Neural cell (in vitro differentiated cells): ENCODE measurements around the gene TNFRSF8. TPM values are rescaled to one million over a fixed set of nuclear protein-coding genes. Genes with fewer than 3 reads are reported as not detected.

ENCODE experiments used
- H2AFZ ChIP-seq: fragments of 200-600, 300-800 bp; sonication (generic), shearing (Covaris generic); 2 replicates; pipeline ENCODE4 v1.6.0; 2014; ENCODE audit warnings: low read depth, mild to moderate bottlenecking, antibody characterized with exemption, low read length, moderate library complexity
- H3F3A ChIP-seq: fragments of 200-600 bp; shearing (Covaris generic); 2 replicates; pipeline ENCODE4 v1.6.1; 2016; ENCODE audit warnings: mild to moderate bottlenecking, moderate library complexity, mixed read lengths, antibody characterized with exemption, low read length; ENCODE audit not compliant: insufficient read depth, poor library complexity, severe bottlenecking
- H3K27ac ChIP-seq: fragments of 200-600, 300-800 bp; sonication (generic), shearing (Covaris generic); 2 replicates; pipeline ENCODE4 v1.5.1; 2014; ENCODE audit warnings: mild to moderate bottlenecking, low read length, moderate library complexity
- H3K27me3 ChIP-seq: fragments of 300-800, 200-600 bp; sonication (generic), shearing (Covaris generic); 2 replicates; pipeline ENCODE4 v1.6.0; 2014; ENCODE audit warnings: mild to moderate bottlenecking, low read depth, low read length, moderate library complexity; ENCODE audit not compliant: insufficient read depth
- H3K36me3 ChIP-seq: fragments of 300-800, 200-600 bp; sonication (generic), shearing (Covaris generic); 2 replicates; pipeline ENCODE4 v1.5.1; 2014; ENCODE audit warnings: mild to moderate bottlenecking, antibody characterized with exemption, low read length, moderate library complexity; ENCODE audit not compliant: insufficient read depth
- H3K4me2 ChIP-seq: fragments of 300-800, 200-600 bp; sonication (generic), shearing (Covaris generic); 2 replicates; pipeline ENCODE4 v1.6.0; 2014; ENCODE audit warnings: mild to moderate bottlenecking, low read length
- H3K4me3 ChIP-seq: fragments of 300-800, 200-600 bp; sonication (generic), shearing (Covaris generic); 2 replicates; pipeline ENCODE4 v1.5.1; 2014; ENCODE audit warnings: mild to moderate bottlenecking, low read length, moderate library complexity
- H3K79me2 ChIP-seq: fragments of 200-600 bp; shearing (Covaris generic); replicated peaks from 2 replicates; pipeline ENCODE4 v1.6.0; 2014; ENCODE audit warnings: mild to moderate bottlenecking, low read length, moderate library complexity; ENCODE audit not compliant: insufficient read depth
- H3K9ac ChIP-seq: fragments of 300-800, 200-600 bp; sonication (generic), shearing (Covaris generic); 2 replicates; pipeline ENCODE4 v1.6.1; 2016; ENCODE audit warnings: mild to moderate bottlenecking, low read length, mixed read lengths
- H3K9me2 ChIP-seq: fragments of 200-600 bp; shearing (Covaris generic); 2 replicates; pipeline ENCODE4 v1.6.1; 2016; ENCODE audit warnings: mild to moderate bottlenecking, low read length, mixed read lengths; ENCODE audit not compliant: insufficient read depth
- H3K9me3 ChIP-seq: fragments of 200-600, 300-800 bp; sonication (generic), shearing (Covaris generic); 2 replicates; pipeline ENCODE4 v1.6.1; 2016; ENCODE audit warnings: mild to moderate bottlenecking, mixed run types, low read length, moderate library complexity, mixed read lengths
- H4K20me1 ChIP-seq: fragments of 200-600 bp; shearing (Covaris generic); 2 replicates; pipeline ENCODE4 v1.6.1; 2016; ENCODE audit warnings: mild to moderate bottlenecking, mixed run types; ENCODE audit not compliant: insufficient read depth
- EZH2 ChIP-seq: fragments of 200-600, 300-800 bp; shearing (Covaris generic), sonication (generic); IDR thresholded peaks from 2 replicates; pipeline ENCODE4 v1.6.1; 2014; ENCODE audit warnings: antibody characterized with exemption, low read length, borderline replicate concordance, mild to moderate bottlenecking; ENCODE audit not compliant: insufficient read depth, poor library complexity, severe bottlenecking
- MXI1 ChIP-seq: fragments of 450-650 bp; conservative IDR thresholded peaks from 2 replicates; pipeline ENCODE4 v1.6.1; 2014; ENCODE audit warnings: antibody characterized with exemption, mild to moderate bottlenecking; ENCODE audit not compliant: poor library complexity, severe bottlenecking
- POLR2AphosphoS5 ChIP-seq: IDR thresholded peaks from 2 replicates; pipeline ENCODE4 v1.6.1; 2012
- RAD21 ChIP-seq: fragments of 450-650 bp; conservative IDR thresholded peaks from 2 replicates; pipeline ENCODE4 v1.6.1; 2014; ENCODE audit warnings: antibody characterized with exemption, mild to moderate bottlenecking, moderate library complexity
- SMC3 ChIP-seq: fragments of 450-650 bp; conservative IDR thresholded peaks from 2 replicates; pipeline ENCODE4 v1.6.1; 2014; ENCODE audit warnings: antibody characterized with exemption, mild to moderate bottlenecking, moderate library complexity; ENCODE audit not compliant: poor library complexity
- TAF1 ChIP-seq: IDR thresholded peaks from 2 replicates; pipeline ENCODE4 v1.6.1; 2012; ENCODE audit warnings: low read depth
- polyA plus RNA-seq: library from polyadenylated mRNA; depleted of rRNA; stranded (reverse); fragments of >200 nt; gene quantifications from 2 replicates; pipeline ENCODE4 v1.2.3, GENCODE V29; 2014
- TF ChIP-seq, protein P1 (sequence below): fragments of 450-650 bp; IDR thresholded peaks from 2 replicates; pipeline ENCODE4 v1.5.1; 2014; ENCODE audit warnings: antibody characterized with exemption, mild to moderate bottlenecking, moderate library complexity; ENCODE audit not compliant: poor library complexity, severe bottlenecking

TNFRSF8 gene
- polyA plus RNA-seq, 1 donor from 2014 or later = not detected

DNA sequence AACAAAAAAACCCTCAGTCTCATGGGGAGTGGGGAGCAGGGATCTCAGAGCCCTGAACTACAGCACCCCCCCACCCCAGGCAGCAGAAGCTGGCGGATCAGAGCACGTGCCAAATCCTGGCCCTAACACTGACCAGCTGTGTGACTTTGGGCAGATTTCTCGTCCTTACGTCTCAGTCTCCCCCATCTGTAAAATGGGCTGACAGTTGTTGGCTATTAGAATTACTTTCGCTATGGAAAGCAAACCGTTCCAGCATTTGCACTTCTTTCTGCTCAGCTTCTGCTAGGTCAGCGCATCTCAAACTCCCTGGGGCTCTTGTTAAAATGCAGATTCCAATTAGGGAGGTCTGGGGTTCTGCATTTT, 15.5 kb downstream of the TNFRSF8 start:
- Histone ChIP-seq H3K79me2 (no peaks in the 10 kb centered on the region), H2AFZ (no peak overlapping the region), H3K27ac (no peak overlapping the region), H3K4me2 (no peak overlapping the region), H3K36me3 (no peaks in the 10 kb centered on the region), H3F3A (no peaks in the 10 kb centered on the region), H3K9ac (no peak overlapping the region), H3K9me3 (peaks cover 7% of the 10 kb centered on the region), H4K20me1 (no peaks in the 10 kb centered on the region), H3K4me3 (no peak overlapping the region), H3K27me3 (no peaks in the 10 kb centered on the region), H3K9me2 (no peaks in the 10 kb centered on the region)
- no peak for TF ChIP-seq MXI1

DNA sequence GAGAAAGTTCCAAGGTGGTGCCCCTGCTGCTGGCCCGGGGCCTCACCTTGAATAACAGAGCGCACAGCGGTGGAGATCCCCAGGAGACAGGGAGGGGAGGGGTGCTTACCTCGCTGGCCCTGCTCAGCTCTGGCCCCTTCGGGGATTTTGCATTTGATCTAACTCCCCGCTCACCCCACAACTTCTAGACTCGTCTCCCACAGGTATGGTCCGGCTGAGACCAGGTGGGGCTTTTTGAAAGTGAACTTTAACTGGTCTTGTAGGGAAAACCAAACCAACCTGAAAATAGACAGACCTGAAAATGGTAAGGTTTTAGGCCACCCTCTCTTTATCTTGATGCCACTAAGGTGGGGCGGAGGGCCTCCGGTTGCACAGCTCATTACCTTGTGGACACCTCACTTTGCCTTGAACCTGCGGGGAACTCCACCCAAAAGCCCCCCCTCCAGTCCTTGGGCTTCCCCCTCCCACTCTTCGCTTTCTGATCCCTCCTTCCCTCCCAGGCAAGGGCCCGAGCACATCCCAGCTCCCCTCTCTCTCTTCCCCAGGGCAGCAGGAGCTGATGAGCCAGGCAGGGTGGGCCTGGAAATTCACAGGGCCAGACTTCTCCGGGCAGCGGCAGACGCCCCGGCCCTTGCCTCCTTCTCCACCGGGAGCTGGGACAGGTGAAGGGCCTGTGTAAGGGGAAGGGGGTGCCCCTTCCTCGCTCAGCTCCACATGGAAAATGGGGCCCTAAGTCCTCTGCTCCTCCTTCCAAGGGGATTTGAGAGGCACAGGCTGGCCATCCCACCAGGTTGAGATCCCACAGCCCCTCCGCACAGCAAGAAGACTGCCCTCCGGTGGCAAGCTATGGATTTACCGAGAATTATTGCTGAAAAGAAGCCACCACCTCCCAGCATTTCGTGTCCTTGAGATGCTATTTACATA, 16.1 kb downstream of the TNFRSF8 start:
- TF ChIP-seq MXI1 (no peak), TAF1 (no peak)
- TF ChIP-seq, protein P1, sequence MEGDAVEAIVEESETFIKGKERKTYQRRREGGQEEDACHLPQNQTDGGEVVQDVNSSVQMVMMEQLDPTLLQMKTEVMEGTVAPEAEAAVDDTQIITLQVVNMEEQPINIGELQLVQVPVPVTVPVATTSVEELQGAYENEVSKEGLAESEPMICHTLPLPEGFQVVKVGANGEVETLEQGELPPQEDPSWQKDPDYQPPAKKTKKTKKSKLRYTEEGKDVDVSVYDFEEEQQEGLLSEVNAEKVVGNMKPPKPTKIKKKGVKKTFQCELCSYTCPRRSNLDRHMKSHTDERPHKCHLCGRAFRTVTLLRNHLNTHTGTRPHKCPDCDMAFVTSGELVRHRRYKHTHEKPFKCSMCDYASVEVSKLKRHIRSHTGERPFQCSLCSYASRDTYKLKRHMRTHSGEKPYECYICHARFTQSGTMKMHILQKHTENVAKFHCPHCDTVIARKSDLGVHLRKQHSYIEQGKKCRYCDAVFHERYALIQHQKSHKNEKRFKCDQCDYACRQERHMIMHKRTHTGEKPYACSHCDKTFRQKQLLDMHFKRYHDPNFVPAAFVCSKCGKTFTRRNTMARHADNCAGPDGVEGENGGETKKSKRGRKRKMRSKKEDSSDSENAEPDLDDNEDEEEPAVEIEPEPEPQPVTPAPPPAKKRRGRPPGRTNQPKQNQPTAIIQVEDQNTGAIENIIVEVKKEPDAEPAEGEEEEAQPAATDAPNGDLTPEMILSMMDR = peak; percentile 41
- Histone ChIP-seq H3K27ac (no peak overlapping the region), H3K4me3 (no peak overlapping the region), H2AFZ (no peak overlapping the region), H3K9me3 (peaks cover 7% of the 10 kb centered on the region), H3K9me2 (no peaks in the 10 kb centered on the region), H3K79me2 (no peaks in the 10 kb centered on the region), H3K36me3 (no peaks in the 10 kb centered on the region), H3K9ac (no peak overlapping the region), H3F3A (no peaks in the 10 kb centered on the region), H3K27me3 (no peaks in the 10 kb centered on the region), H3K4me2 (no peak overlapping the region), H4K20me1 (no peaks in the 10 kb centered on the region)

DNA sequence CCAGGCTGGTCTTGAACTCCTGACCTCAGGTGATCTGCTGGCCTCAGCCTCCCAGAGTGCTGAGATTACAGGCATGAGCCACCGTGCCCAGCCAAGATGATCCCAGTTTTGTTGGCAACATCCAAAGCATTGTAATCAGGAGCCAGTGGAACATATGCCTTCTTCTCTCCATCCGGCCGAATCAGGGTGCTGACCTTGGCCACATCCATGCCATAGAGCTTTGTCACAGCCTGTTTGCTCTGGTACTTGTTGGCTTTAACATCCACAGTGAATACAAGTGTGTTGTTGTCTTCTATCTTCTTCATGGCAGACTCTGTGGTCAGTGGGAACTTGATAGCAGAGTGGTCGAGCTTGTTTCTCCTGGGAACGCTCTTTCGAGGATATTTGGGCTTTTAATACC, 17.1 kb downstream of the TNFRSF8 start:
- Histone ChIP-seq H3F3A (no peaks in the 10 kb centered on the region), H3K27ac (no peak overlapping the region), H3K9me3 (peaks cover 7% of the 10 kb centered on the region), H3K36me3 (no peaks in the 10 kb centered on the region), H4K20me1 (no peaks in the 10 kb centered on the region), H3K9me2 (no peaks in the 10 kb centered on the region), H3K79me2 (no peaks in the 10 kb centered on the region), H3K4me2 (no peak overlapping the region), H2AFZ (no peak overlapping the region), H3K9ac (no peak overlapping the region), H3K27me3 (no peaks in the 10 kb centered on the region), H3K4me3 (no peak overlapping the region)
- TF ChIP-seq POLR2AphosphoS5 (no peak), TAF1 (no peak)

DNA sequence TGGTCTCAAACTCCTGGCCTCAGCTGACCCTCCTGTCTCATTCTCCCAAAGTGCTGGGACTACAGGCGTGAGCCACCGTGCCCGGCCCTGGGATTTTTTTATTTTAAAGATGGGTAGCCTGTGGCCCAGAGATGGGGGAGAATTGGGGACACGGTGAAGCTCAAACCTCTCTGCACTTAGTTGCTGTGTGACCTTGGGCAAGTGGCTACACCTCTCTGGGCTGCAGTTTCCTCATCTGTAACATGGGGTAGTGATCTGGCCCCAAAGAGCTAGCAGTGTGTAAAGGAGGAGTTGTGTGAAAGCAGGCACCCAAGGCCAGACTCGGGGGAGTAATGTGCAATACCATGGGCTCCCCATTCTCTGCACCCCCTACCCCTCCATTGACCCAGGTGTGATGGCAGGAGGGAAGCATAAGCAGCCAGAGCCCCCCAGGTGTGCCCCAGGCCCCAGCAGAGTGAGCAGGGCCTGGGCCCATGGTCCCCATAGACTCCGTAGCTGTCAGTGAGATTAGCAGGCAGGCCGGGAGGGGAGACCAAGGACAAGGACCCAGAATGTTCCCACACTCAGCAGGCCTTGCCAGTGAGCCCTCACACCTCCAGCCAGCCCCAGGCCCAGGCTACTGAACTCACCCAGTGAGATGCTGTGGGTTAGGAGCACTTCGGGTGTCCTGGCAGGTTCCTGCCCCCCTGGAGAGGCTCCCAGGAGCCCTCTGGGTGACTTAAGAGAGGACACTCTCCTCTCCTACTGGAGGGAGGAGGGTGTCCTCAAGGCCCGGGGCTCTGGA, 17.9 kb downstream of the TNFRSF8 start:
- TF ChIP-seq MXI1 (no peak), SMC3 (no peak), RAD21 (no peak), EZH2 (no peak), POLR2AphosphoS5 (no peak)
- Histone ChIP-seq H3K27ac (no peak overlapping the region), H3K9me3 (peaks cover 7% of the 10 kb centered on the region), H3K79me2 (no peaks in the 10 kb centered on the region), H4K20me1 (no peaks in the 10 kb centered on the region), H3K4me3 (no peak overlapping the region), H3K9me2 (no peaks in the 10 kb centered on the region), H3K9ac (no peak overlapping the region), H3F3A (no peaks in the 10 kb centered on the region), H3K36me3 (no peaks in the 10 kb centered on the region), H3K27me3 (no peaks in the 10 kb centered on the region), H2AFZ (no peak overlapping the region), H3K4me2 (no peak overlapping the region)
